Keratinocyte (primary cell): ENCODE results near the gene TENM3. TPM values are rescaled to one million over a fixed set of nuclear protein-coding genes. Genes with fewer than 3 reads are reported as not detected.

Experiments
- DNase-seq: peaks from one replicate; pipeline ENCODE4 v3.0.0-alpha.2; 2011; ENCODE audit warnings: low read depth, missing footprints, low spot score
- FAIRE-seq: peaks from 2 replicates; lab custom pipeline; 2011; peaks lifted over from hg19 to GRCh38; lab: Jason Lieb, UNC
- H2AFZ ChIP-seq: 2 replicates; pipeline ENCODE4 v1.6.0; 2012; ENCODE audit warnings: low read length, control low read depth, inconsistent platforms; ENCODE audit not compliant: control insufficient read depth
- H3K27ac ChIP-seq: 2 replicates; pipeline ENCODE4 v1.5.1; 2011; ENCODE audit warnings: low read length; ENCODE audit not compliant: control insufficient read depth, insufficient read depth
- H3K27me3 ChIP-seq: 3 replicates; pipeline ENCODE4 v1.6.0; 2011; ENCODE audit warnings: low read length; ENCODE audit not compliant: control insufficient read depth, insufficient read depth; ENCODE audit errors: extremely low read depth
- H3K36me3 ChIP-seq, 2 experiments: 2 replicates in 1 of 2; 3 replicates in 1 of 2; pipeline ENCODE4 v1.5.1; 2011; ENCODE audit warnings: low read length in 2 of 2, mild to moderate bottlenecking in 1 of 2; ENCODE audit not compliant: control insufficient read depth in 2 of 2, insufficient read depth in 2 of 2; ENCODE audit errors: extremely low read depth in 1 of 2
- H3K4me1 ChIP-seq: 3 replicates; pipeline ENCODE4 v1.5.1; 2011; ENCODE audit warnings: low read length; ENCODE audit not compliant: control insufficient read depth, insufficient read depth; ENCODE audit errors: extremely low read depth
- H3K4me2 ChIP-seq: 3 replicates; pipeline ENCODE4 v1.6.0; 2011; ENCODE audit warnings: low read depth, low read length; ENCODE audit not compliant: control insufficient read depth, insufficient read depth; ENCODE audit errors: extremely low read depth
- H3K4me3 ChIP-seq, 3 experiments: fragments of 200-600 bp in 1 of 3; sonication (generic) in 1 of 3; 2 replicates in 2 of 3; 3 replicates in 1 of 3; pipeline ENCODE4 v1.5.1; 2011 to 2016; ENCODE audit warnings: low read length in 3 of 3, mild to moderate bottlenecking in 3 of 3, control low read depth in 2 of 3, inconsistent platforms in 1 of 3, low read depth in 1 of 3, mixed read lengths in 1 of 3, mixed run types in 1 of 3, moderate library complexity in 1 of 3; ENCODE audit not compliant: control insufficient read depth in 2 of 3, insufficient read depth in 2 of 3; ENCODE audit errors: extremely low read depth in 1 of 3
- H3K79me2 ChIP-seq: 2 replicates; pipeline ENCODE4 v1.6.0; 2012; ENCODE audit warnings: low read length; ENCODE audit not compliant: control insufficient read depth, insufficient read depth
- H3K9ac ChIP-seq: 3 replicates; pipeline ENCODE4 v1.6.0; 2011; ENCODE audit warnings: low read length; ENCODE audit not compliant: control insufficient read depth, insufficient read depth; ENCODE audit errors: extremely low read depth
- H3K9me1 ChIP-seq: 3 replicates; pipeline ENCODE4 v1.6.0; 2011; ENCODE audit warnings: low read length; ENCODE audit not compliant: control insufficient read depth, insufficient read depth; ENCODE audit errors: extremely low read depth
- H3K9me3 ChIP-seq: 2 replicates; pipeline ENCODE4 v1.5.1; 2012; ENCODE audit warnings: low read depth, low read length; ENCODE audit not compliant: control insufficient read depth
- H4K20me1 ChIP-seq: 3 replicates; pipeline ENCODE4 v1.6.0; 2011; ENCODE audit warnings: low read length; ENCODE audit not compliant: control insufficient read depth, insufficient read depth; ENCODE audit errors: extremely low read depth
- EZH2 ChIP-seq: IDR thresholded peaks from one replicate; pipeline ENCODE4 v1.6.1; 2012; ENCODE audit warnings: inconsistent platforms, mild to moderate bottlenecking, low read length, moderate library complexity
- dilution Hi-C: fragments of 300-500 bp; cut with MboI; formaldehyde crosslinking; loops from one replicate; pipeline ENCODE4 v1.7.0; 2020; ENCODE audit warnings: low sequenced_read_pairs; ENCODE audit not compliant: extremely low pct_ligation_motif_present
- polyA plus RNA-seq, 5 experiments: library from polyadenylated mRNA; depleted of rRNA in 3 of 5; stranded (reverse) in 3 of 5; stranded (forward) in 1 of 5; unstranded in 1 of 5; fragments of >200 nt; gene quantifications; 1 replicate in 1 of 5; 2 replicates in 3 of 5; 3 replicates in 1 of 5; pipeline versions ENCODE4 v1.2.1 to v1.2.3, GENCODE V29; 2011 to 2012; ENCODE audit warnings: missing spikeins in 2 of 5, low read depth in 1 of 5, low replicate concordance in 1 of 5
- TF ChIP-seq, protein P1 (sequence below), 3 experiments: IDR thresholded peaks in 1 of 3; conservative IDR thresholded peaks in 1 of 3; optimal IDR thresholded peaks in 1 of 3; 2 replicates in 2 of 3; 3 replicates in 1 of 3; pipeline versions ENCODE3 to v1.5.1; 2011; ENCODE audit warnings: low read length in 3 of 3, mild to moderate bottlenecking in 3 of 3, moderate library complexity in 2 of 3, control low read depth in 1 of 3, inconsistent platforms in 1 of 3; ENCODE audit not compliant: insufficient read depth in 2 of 3; ENCODE audit errors: extremely low read depth in 1 of 3

TENM3 gene
- polyA plus RNA-seq, 1 donor (not counting 4 experiments of a cell fraction or from before 2014, with no cell fraction given) = 17.0 TPM

DNA sequence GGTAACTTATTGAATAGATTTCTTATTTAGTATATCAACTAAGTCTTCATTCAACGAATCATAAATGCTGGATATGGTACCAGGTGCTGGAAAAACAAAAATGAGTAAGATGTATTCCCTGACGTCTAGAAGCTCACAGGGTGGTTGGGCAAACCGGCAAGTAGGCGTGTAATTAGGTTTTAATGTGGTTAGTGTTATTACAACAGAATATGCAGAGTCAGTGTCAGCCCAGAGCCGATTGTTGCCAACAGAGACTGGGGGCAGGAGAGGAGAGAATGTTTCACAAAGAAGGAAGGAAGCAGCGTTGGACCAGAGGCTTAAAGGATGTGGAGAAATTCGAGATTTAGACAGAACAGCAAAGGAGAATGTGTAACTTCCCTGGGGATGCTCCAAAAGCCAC lies 111.7 kb downstream of the TENM3 start:
- no peaks in the 10 kb centered on the region for H3K9me3 ChIP-seq
- no peak for TF ChIP-seq EZH2
- TF ChIP-seq, protein P1, sequence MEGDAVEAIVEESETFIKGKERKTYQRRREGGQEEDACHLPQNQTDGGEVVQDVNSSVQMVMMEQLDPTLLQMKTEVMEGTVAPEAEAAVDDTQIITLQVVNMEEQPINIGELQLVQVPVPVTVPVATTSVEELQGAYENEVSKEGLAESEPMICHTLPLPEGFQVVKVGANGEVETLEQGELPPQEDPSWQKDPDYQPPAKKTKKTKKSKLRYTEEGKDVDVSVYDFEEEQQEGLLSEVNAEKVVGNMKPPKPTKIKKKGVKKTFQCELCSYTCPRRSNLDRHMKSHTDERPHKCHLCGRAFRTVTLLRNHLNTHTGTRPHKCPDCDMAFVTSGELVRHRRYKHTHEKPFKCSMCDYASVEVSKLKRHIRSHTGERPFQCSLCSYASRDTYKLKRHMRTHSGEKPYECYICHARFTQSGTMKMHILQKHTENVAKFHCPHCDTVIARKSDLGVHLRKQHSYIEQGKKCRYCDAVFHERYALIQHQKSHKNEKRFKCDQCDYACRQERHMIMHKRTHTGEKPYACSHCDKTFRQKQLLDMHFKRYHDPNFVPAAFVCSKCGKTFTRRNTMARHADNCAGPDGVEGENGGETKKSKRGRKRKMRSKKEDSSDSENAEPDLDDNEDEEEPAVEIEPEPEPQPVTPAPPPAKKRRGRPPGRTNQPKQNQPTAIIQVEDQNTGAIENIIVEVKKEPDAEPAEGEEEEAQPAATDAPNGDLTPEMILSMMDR (optimal IDR thresholded peaks at IDR 0.05 in 1 of 3, IDR thresholded peaks at IDR 0.05 in 1 of 3, conservative IDR thresholded peaks at IDR 0.05 in 1 of 3; ENCODE audit: extremely low read depth in 1 of 3, insufficient read depth in 2 of 3, low read length in 3 of 3) = no peak
- no peak for DNase-seq
- H3K27ac ChIP-seq = no peak overlapping the region
- no peaks in the 10 kb centered on the region for H3K4me1 ChIP-seq
- H3K4me3 ChIP-seq = no peak overlapping the region
- peaks cover 0 to 3% of the 10 kb centered on the region in 2 experiments for H3K36me3 ChIP-seq
- no peak overlapping the region for H2AFZ ChIP-seq
- FAIRE-seq = no peak
- no peak overlapping the region for H3K9ac ChIP-seq
- no peak overlapping the region for H3K4me2 ChIP-seq
- H4K20me1 ChIP-seq = no peaks in the 10 kb centered on the region
- no peaks in the 10 kb centered on the region for H3K27me3 ChIP-seq
- H3K9me1 ChIP-seq = no peaks in the 10 kb centered on the region
- dilution Hi-C loops = no loop called here
- no peaks in the 10 kb centered on the region for H3K79me2 ChIP-seq

DNA sequence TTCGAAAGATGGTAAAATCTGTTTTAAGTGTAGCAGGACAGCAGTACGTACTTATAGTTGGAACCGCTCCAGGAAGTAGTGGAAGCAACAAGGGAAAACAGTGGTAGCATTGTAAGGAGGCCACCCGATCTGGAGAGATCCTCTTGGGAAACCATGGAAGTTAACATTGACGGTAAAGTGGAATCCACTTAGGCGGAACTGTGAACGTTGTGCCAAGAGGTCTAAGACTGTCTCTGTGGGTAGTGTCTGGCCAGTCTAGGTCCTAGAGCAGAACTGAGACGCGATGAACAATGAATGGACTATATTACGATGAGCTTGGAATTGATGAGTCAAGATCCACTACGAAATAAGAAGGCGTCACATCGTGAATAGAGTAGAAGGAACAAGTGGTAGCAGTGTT lies 124.0 kb downstream of the TENM3 start:
- H2AFZ ChIP-seq = no peak overlapping the region
- H3K9me3 ChIP-seq = no peaks in the 10 kb centered on the region
- TF ChIP-seq EZH2 = no peak
- TF ChIP-seq, protein P1 (optimal IDR thresholded peaks at IDR 0.05 in 1 of 3, IDR thresholded peaks at IDR 0.05 in 1 of 3, conservative IDR thresholded peaks at IDR 0.05 in 1 of 3; ENCODE audit: extremely low read depth in 1 of 3, insufficient read depth in 2 of 3, low read length in 3 of 3) = no peak
- H3K4me1 ChIP-seq = no peaks in the 10 kb centered on the region
- no peak overlapping the region for H3K4me3 ChIP-seq
- no peaks in the 10 kb centered on the region for H3K27me3 ChIP-seq
- no peaks in the 10 kb centered on the region for H4K20me1 ChIP-seq
- no peaks in the 10 kb centered on the region for H3K9me1 ChIP-seq
- DNase-seq (no peak), FAIRE-seq (no peak)
- H3K27ac ChIP-seq = no peak overlapping the region
- no peak overlapping the region for H3K4me2 ChIP-seq
- dilution Hi-C loops = no loop called here
- no peaks in the 10 kb centered on the region for H3K79me2 ChIP-seq
- no peaks in the 10 kb centered on the region for H3K36me3 ChIP-seq
- H3K9ac ChIP-seq = no peak overlapping the region
